Activated B cell treated with CpG ODN at 0.5 μM for 24 hours (primary cell): ENCODE data around the gene ASTL. TPM values are rescaled to one million over a fixed set of nuclear protein-coding genes. Genes with fewer than 3 reads are reported as not detected.

Source experiments
- ATAC-seq: fragments of 200-7000 bp; cut with Tn5 transposase; one replicate; pipeline ENCODE4 v1.10.0; 2021; ENCODE audit warnings: low read depth, mild to moderate bottlenecking, moderate library complexity
- CTCF ChIA-PET: fragments of 350-600 bp; sonication (Branson Sonifier 250); formaldehyde crosslinking; loops from one replicate; lab custom pipeline; 2021; ENCODE audit warnings: antibody characterized with exemption; lab: Charles Lee
- POLR2A ChIA-PET: fragments of 350-600 bp; sonication (Branson Sonifier 250); formaldehyde crosslinking; loops from one replicate; lab custom pipeline; 2021; ENCODE audit warnings: antibody characterized with exemption; lab: Charles Lee
- DNase-seq: peaks from one replicate; pipeline ENCODE4 v3.0.0; 2022
- H3K27ac Mint-ChIP-seq: one replicate; pipeline ENCODE4 v1.8.0; 2020; ENCODE audit warnings: mixed read lengths
- H3K27me3 Mint-ChIP-seq: one replicate; pipeline ENCODE4 v1.8.0; 2021; ENCODE audit warnings: mixed read lengths
- H3K36me3 Mint-ChIP-seq: one replicate; pipeline ENCODE4 v1.8.0; 2021; ENCODE audit warnings: low read depth, mixed read lengths
- H3K4me1 Mint-ChIP-seq: one replicate; pipeline ENCODE4 v1.8.0; 2021; ENCODE audit warnings: mixed read lengths
- H3K4me3 Mint-ChIP-seq: one replicate; pipeline ENCODE4 v1.8.0; 2020; ENCODE audit warnings: mild to moderate bottlenecking, mixed read lengths
- H3K9me3 Mint-ChIP-seq: one replicate; pipeline ENCODE4 v1.8.0; 2020; ENCODE audit warnings: mixed read lengths
- intact Hi-C: fragments of 100-400 bp; cut with micrococcal nuclease; formaldehyde crosslinking; loops from one replicate; pipeline ENCODE4 v1.15.1; 2024
- total RNA-seq: library from RNA; stranded (reverse); gene quantifications from 2 replicates; pipeline ENCODE4 v1.2.3, GENCODE V29; 2022
- TF ChIP-seq, protein P1 (sequence below): fragments of 200-600 bp; IDR thresholded peaks from one replicate; pipeline ENCODE4 v1.8.0; 2022; ENCODE audit warnings: antibody characterized with exemption, mild to moderate bottlenecking

ASTL gene
- total RNA-seq, 1 donor from 2014 or later = 1.6 TPM

DNA sequence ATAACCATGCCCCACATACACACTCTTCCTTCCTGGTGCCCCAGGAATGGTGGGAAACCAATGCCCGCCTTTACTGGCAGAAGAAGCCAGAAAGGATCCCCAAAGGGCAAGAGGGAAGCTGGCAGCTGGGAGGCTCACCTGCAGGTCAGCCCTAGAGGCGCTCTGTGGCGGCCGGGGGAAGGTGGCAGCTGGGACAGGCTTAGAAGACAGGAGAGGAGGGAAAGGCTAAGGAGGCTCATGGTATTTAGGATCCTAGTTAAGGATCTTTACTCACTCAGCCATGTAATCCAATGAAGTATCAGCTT lies 45.8 kb downstream of the ASTL start:
- TF ChIP-seq, protein P1, sequence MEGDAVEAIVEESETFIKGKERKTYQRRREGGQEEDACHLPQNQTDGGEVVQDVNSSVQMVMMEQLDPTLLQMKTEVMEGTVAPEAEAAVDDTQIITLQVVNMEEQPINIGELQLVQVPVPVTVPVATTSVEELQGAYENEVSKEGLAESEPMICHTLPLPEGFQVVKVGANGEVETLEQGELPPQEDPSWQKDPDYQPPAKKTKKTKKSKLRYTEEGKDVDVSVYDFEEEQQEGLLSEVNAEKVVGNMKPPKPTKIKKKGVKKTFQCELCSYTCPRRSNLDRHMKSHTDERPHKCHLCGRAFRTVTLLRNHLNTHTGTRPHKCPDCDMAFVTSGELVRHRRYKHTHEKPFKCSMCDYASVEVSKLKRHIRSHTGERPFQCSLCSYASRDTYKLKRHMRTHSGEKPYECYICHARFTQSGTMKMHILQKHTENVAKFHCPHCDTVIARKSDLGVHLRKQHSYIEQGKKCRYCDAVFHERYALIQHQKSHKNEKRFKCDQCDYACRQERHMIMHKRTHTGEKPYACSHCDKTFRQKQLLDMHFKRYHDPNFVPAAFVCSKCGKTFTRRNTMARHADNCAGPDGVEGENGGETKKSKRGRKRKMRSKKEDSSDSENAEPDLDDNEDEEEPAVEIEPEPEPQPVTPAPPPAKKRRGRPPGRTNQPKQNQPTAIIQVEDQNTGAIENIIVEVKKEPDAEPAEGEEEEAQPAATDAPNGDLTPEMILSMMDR = no peak
- H3K27me3 Mint-ChIP-seq = no peaks in the 10 kb centered on the region
- H3K36me3 Mint-ChIP-seq = no peaks in the 10 kb centered on the region
- ChIA-PET CTCF (no interaction called here), POLR2A (no interaction called here)
- H3K27ac Mint-ChIP-seq = no peak overlapping the region
- intact Hi-C loops = no loop called here
- ATAC-seq = no peak
- no peak for DNase-seq
- H3K9me3 Mint-ChIP-seq = no peaks in the 10 kb centered on the region
- H3K4me1 Mint-ChIP-seq = no peaks in the 10 kb centered on the region
- H3K4me3 Mint-ChIP-seq = no peak overlapping the region

DNA sequence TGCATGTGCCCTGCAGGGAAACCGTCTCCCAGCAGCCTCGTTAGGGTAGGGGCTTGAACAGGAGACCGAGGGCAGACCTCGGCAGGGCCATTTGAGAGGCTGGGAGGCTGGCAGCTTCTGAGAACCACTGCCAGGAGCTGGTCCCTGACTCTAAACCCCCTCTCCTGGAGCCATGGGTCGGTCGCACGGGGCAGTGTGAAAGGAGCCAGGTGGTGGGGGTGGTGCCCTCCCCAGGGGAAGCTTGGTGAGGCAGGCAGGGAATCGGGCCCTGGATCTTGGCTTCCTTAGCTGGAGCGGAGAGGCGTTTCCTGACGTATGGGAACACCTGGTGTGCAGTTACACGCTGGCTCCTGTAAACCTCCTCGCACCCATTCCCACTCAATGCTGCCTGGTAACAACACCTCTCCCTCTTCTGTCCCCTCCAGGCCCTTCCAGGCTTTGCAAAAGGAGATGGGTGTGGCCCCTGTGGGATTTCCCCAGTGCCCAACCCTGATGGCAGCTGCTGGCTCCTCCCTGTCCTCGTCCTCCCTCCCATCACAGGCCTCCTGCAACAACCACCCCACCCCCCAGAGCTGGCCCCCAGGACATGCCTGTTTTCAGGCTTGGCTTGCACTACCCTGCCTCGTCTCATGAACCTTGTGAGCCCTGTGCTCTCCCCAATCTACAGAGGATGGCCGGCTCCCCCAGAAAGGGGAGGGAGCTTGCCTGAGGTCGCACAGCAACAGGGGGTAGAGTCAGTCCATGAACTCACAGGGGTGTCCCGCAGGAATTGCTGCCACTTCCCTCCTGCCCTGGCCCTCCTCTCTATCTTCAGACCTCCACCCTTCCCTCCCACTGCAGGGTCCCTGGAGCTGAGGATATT lies 46.4 kb downstream of the ASTL start:
- ATAC-seq (no peak), DNase-seq (no peak)
- H3K4me3 Mint-ChIP-seq = no peak overlapping the region
- H3K4me1 Mint-ChIP-seq = no peaks in the 10 kb centered on the region
- H3K27me3 Mint-ChIP-seq = no peaks in the 10 kb centered on the region
- intact Hi-C loops = no loop called here
- no peaks in the 10 kb centered on the region for H3K9me3 Mint-ChIP-seq
- H3K27ac Mint-ChIP-seq = no peak overlapping the region
- TF ChIP-seq, protein P1 = no peak
- POLR2A ChIA-PET = no interaction called here
- CTCF ChIA-PET = no interaction called here
- no peaks in the 10 kb centered on the region for H3K36me3 Mint-ChIP-seq

DNA sequence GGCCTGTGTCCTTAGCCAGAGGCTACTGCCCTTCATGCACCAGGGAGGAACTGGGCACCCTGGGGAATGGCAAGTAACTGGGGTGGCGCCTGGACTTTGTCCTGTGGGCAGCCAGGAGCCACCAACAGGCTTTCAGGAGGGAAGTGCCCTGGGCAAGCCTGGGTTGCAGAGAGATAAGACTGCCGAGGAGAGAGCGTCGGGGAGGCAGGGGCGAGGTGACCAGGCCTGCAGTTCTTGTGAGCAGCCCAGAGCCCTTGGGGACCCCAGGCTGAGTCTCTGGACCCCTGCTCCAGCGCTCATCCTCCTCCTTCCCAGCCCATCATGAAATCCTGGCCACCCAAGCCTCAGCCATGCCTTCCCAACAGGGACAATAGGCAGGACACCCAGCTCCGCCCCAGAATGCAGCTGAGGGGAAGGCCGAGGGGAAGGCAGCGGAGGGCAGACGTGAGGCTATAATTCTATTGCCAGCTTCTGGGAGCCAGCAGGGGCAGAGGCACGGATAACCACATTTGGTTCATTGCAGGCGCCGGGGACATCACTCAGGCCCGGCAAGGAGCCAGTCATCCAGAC lies 47.1 kb downstream of the ASTL start:
- CTCF ChIA-PET = interaction anchor here (1.2 kb wide), 1 partner anchor 83 kb away, joined by 3 read pairs; no protein-coding TSS in a partner anchor

DNA sequence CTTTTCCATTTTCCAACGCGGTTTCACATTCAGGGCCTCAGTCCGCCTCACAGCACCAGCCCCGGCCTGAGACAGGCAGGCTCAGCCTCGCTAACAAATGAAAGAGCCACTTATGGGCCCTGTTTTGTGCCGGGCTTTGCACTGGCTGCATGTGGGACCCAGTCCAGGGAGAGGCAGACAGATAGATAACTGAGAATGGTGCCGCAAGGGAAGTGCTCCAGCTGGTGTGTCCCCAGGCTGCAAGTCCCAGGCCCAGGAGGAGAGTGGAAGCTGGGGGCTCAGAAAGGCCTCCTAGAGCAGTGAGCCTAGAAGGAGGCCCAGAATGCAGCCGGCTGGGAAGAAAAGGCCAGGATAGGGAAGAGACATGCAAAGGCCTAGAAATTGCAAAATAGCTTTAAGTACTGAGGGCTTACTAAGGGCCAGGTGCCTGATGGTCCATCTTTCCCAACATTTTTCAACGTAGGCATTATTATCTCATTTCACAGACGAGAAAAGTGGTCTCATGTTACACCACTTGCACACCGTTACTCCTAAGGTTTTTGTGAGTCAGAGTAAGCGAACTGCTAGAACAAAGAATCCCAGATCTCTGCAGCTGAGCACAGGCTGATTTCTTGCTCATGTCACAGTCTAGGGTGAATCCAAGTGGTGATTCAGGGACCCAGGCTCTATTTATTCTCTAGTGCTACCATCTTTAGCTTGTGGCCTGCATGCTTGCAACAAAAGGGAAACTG lies 47.9 kb downstream of the ASTL start:
- no peak overlapping the region for H3K27ac Mint-ChIP-seq
- intact Hi-C loops = no loop called here
- POLR2A ChIA-PET = no interaction called here

More for the DNA sequence above, 47.1 kb downstream of the ASTL start:
- intact Hi-C loops = no loop called here
- H3K27me3 Mint-ChIP-seq = no peaks in the 10 kb centered on the region
- ATAC-seq (no peak), DNase-seq (no peak)
- H3K4me3 Mint-ChIP-seq = no peak overlapping the region
- H3K4me1 Mint-ChIP-seq = no peaks in the 10 kb centered on the region
- H3K36me3 Mint-ChIP-seq = no peaks in the 10 kb centered on the region
- TF ChIP-seq, protein P1 = no peak
- POLR2A ChIA-PET = no interaction called here
- no peaks in the 10 kb centered on the region for H3K9me3 Mint-ChIP-seq
- H3K27ac Mint-ChIP-seq = no peak overlapping the region

More for the DNA sequence above, 47.9 kb downstream of the ASTL start:
- H3K9me3 Mint-ChIP-seq = no peaks in the 10 kb centered on the region
- TF ChIP-seq, protein P1 = no peak
- no peaks in the 10 kb centered on the region for H3K36me3 Mint-ChIP-seq
- H3K4me1 Mint-ChIP-seq = no peaks in the 10 kb centered on the region
- H3K4me3 Mint-ChIP-seq = no peak overlapping the region
- peaks cover 3% of the 10 kb centered on the region for H3K27me3 Mint-ChIP-seq
- DNase-seq (no peak), ATAC-seq (no peak)
- CTCF ChIA-PET = interaction anchor here (1.2 kb wide), 1 partner anchor 84 kb away, joined by 3 read pairs; no protein-coding TSS in a partner anchor
